ENCODE measurements around the gene PLXNA4. TPM values are rescaled to one million over a fixed set of nuclear protein-coding genes. Genes with fewer than 3 reads are reported as not detected.

The PLXNA4 gene
- total and polyA plus RNA-seq, 2 experiments from 2014 or later: 0.32 TPM; not detected in 1

DNA sequence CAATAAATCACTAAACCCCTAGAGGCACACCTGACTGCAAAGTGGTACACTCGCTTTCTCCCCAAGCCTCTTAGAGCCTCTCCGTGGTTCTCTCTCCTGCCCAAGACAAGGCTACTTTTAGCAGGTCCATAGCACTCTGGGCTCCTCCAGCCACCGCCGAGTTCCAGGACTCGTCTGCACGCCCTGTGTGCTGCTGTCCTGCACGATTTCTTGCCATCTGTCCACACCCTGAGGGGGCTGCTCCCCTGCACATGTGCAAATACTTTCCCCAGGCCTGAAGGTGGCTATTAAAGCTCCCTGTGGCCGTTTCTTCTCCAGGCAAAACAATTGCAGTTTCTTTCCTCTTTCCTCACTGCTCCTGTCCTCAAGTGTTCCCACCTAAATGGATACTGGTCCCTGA, 414.3 kb downstream of the PLXNA4 start:
- TF ChIP-seq EZH2phosphoT487 (IDR thresholded peaks at IDR 0.05; ENCODE audit: insufficient read depth, low read depth): no peak
- H3K27me3 ChIP-seq (replicated peaks; ENCODE audit: insufficient read depth): peaks cover 33% of the 10 kb centered on the region
- in situ Hi-C loops (cut with MboI): no loop called here
- H3F3A ChIP-seq (ENCODE audit: insufficient read depth): no peaks in the 10 kb centered on the region
- H3K9ac ChIP-seq: no peak overlapping the region
- no peak overlapping the region for H2AFZ ChIP-seq
- no peaks in the 10 kb centered on the region for H3K9me2 ChIP-seq (ENCODE audit: insufficient read depth)
- 41 to 43% methylated on average over 8 of the region's 8 CpGs for WGBS, 2 experiments (ENCODE audit: low coverage in 1 of 2, low lambda C conversion rate in 2 of 2, missing lambda C conversion rate in 2 of 2)
- no peak for DNase-seq
- no peaks in the 10 kb centered on the region for H3K79me2 ChIP-seq (ENCODE audit: insufficient read depth)
- H3K9me3 ChIP-seq (ENCODE audit: low read depth): no peaks in the 10 kb centered on the region
- H4K20me1 ChIP-seq (ENCODE audit: insufficient read depth): no peaks in the 10 kb centered on the region
- H3K27ac ChIP-seq: no peak overlapping the region
- no peak overlapping the region for H3K4me3 ChIP-seq
- no peaks in the 10 kb centered on the region for H3K36me3 ChIP-seq (ENCODE audit: low read depth)
- no peak overlapping the region for H3K4me2 ChIP-seq (ENCODE audit: unreplicated experiment)
- H3K4me1 ChIP-seq (ENCODE audit: insufficient read depth): no peaks in the 10 kb centered on the region

DNA sequence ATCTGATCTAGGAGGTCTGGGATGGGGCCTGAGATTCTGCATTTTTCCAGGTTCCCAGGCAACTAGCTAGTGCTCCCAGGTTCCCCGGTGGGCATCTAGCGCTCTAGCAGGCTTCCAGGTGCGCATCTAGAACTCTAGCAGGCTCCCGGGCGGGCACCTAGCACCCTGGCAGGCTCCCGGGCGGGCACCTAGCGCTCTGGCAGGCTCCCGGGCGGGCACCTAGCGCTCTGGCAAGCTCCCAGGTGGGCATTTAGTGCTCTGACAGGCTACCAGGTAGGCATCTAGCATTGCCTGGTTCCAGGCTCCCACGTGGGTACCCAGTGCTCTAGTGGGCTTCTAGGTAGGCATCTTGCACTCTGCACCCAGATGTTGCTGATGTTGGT, 414.7 kb downstream of the PLXNA4 start:
- Histone ChIP-seq H3K9me2 (ENCODE audit: insufficient read depth) (no peaks in the 10 kb centered on the region), H3K4me2 (ENCODE audit: unreplicated experiment) (no peak overlapping the region), H3K27ac (no peak overlapping the region), H3K9ac (no peak overlapping the region), H3K36me3 (ENCODE audit: low read depth) (no peaks in the 10 kb centered on the region), H3K79me2 (ENCODE audit: insufficient read depth) (no peaks in the 10 kb centered on the region), H3K4me1 (ENCODE audit: insufficient read depth) (no peaks in the 10 kb centered on the region), H3K27me3 (replicated peaks; ENCODE audit: insufficient read depth) (peaks cover 33% of the 10 kb centered on the region), H4K20me1 (ENCODE audit: insufficient read depth) (no peaks in the 10 kb centered on the region), H3F3A (ENCODE audit: insufficient read depth) (no peaks in the 10 kb centered on the region), H3K4me3 (no peak overlapping the region), H3K9me3 (ENCODE audit: low read depth) (no peaks in the 10 kb centered on the region), H2AFZ (no peak overlapping the region)
- no peak for DNase-seq
- 74 to 77% methylated on average over 11 to 12 of the region's 12 CpGs for WGBS, 2 experiments (ENCODE audit: low coverage in 1 of 2, low lambda C conversion rate in 2 of 2, missing lambda C conversion rate in 2 of 2)
- TF ChIP-seq EZH2phosphoT487 (IDR thresholded peaks at IDR 0.05; ENCODE audit: insufficient read depth, low read depth): no peak
- TF ChIP-seq EZH2 (IDR thresholded peaks at IDR 0.05; ENCODE audit: insufficient read depth, poor library complexity, severe bottlenecking): no peak
- in situ Hi-C loops (cut with MboI): no loop called here

DNA sequence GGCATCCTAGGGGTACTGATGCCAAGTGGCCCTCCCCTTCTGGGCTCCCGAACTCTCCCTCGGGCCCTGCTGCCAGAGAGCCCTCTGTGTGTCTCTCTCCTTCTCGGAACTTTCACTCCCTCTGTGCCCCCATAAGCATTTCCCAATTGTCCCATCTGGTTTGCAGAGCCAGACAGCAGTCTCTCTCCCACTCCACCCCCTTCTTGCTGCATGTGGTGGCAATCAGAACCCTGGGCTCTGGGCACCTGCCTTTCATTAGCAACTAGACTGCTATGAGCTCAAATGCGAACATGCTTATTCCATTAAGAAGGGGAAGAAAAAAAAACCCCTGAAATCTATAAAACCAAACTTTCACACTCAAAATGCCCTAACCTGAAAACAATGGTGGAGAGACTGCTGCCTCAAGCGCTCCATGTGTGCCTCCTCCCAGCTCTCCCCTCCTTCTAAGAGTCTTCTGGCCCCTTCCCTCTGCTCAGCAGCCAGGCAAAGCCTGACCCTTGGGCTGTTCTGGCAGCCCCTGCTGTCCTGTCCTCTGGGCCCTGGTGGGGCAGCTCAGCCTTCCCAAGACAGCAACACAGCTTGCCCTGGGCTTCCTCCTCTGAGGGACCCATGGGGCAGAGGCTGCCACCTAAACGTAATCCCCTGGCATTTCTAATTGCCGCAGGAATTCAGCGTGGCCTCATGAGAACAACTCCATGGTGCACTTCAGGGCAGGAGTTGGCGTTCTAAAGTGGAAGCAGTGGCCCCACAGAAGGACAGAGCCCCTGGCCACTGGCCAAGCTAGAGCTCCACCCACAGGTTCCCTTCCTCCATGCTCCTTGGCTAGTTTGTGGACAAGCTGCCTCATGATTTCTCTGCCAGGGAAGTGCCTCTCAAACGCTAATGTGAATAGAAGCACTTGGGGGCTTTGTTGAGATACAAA, 415.4 kb downstream of the PLXNA4 start:
- DNase-seq: peak; percentile 28
- H3K4me1 ChIP-seq (ENCODE audit: insufficient read depth): no peaks in the 10 kb centered on the region
- 6 to 9% methylated on average over 10 of the region's 10 CpGs for WGBS, 2 experiments (ENCODE audit: low coverage in 1 of 2, low lambda C conversion rate in 2 of 2, missing lambda C conversion rate in 2 of 2)
- H3K27me3 ChIP-seq (replicated peaks; ENCODE audit: insufficient read depth): peaks cover 33% of the 10 kb centered on the region
- no peaks in the 10 kb centered on the region for H3K9me3 ChIP-seq (ENCODE audit: low read depth)
- H3K36me3 ChIP-seq (ENCODE audit: low read depth): no peaks in the 10 kb centered on the region
- H3K4me2 ChIP-seq (ENCODE audit: unreplicated experiment): no peak overlapping the region
- H4K20me1 ChIP-seq (ENCODE audit: insufficient read depth): no peaks in the 10 kb centered on the region
- no peaks in the 10 kb centered on the region for H3K79me2 ChIP-seq (ENCODE audit: insufficient read depth)
- no peak overlapping the region for H3K4me3 ChIP-seq
- no peaks in the 10 kb centered on the region for H3K9me2 ChIP-seq (ENCODE audit: insufficient read depth)
- in situ Hi-C loops (cut with MboI): no loop called here
- no peak for TF ChIP-seq EZH2phosphoT487 (IDR thresholded peaks at IDR 0.05; ENCODE audit: insufficient read depth, low read depth)
- TF ChIP-seq EZH2 (IDR thresholded peaks at IDR 0.05; ENCODE audit: insufficient read depth, poor library complexity, severe bottlenecking): no peak
- no peak overlapping the region for H3K27ac ChIP-seq
- H2AFZ ChIP-seq: no peak overlapping the region
- H3K9ac ChIP-seq: no peak overlapping the region
- H3F3A ChIP-seq (ENCODE audit: insufficient read depth): no peaks in the 10 kb centered on the region

DNA sequence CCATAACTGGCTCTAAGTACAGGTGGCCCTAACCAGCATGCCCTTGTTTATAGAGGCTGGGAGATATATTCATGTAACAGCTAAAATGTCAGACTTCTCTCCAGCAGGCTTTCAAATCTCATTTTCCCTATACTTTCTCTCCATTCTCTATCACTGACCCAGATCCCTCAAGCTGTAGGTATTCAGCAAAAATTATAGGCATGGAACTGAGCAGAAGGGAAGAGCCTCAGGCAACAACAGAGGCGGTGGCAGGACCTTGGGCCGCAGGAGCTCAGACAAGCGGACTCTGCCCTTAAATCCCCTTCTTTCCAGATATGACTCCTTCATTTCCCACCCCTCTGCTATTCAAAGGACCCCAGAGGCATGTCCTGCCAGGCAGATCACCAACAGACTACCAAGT, 417.4 kb downstream of the PLXNA4 start:
- TF ChIP-seq EZH2 (IDR thresholded peaks at IDR 0.05; ENCODE audit: insufficient read depth, poor library complexity, severe bottlenecking) (no peak), EZH2phosphoT487 (IDR thresholded peaks at IDR 0.05; ENCODE audit: insufficient read depth, low read depth) (no peak)
- Histone ChIP-seq H3K9me3 (ENCODE audit: low read depth) (no peaks in the 10 kb centered on the region), H3K27ac (no peak overlapping the region)

More for the DNA sequence above, 417.4 kb downstream of the PLXNA4 start:
- no peaks in the 10 kb centered on the region for H3K9me2 ChIP-seq (ENCODE audit: insufficient read depth)
- WGBS, 2 experiments (ENCODE audit: low coverage in 1 of 2, low lambda C conversion rate in 2 of 2, missing lambda C conversion rate in 2 of 2): 84% methylated on average over 3 of the region's 3 CpGs
- no peak overlapping the region for H3K4me3 ChIP-seq
- H2AFZ ChIP-seq: no peak overlapping the region
- H4K20me1 ChIP-seq (ENCODE audit: insufficient read depth): no peaks in the 10 kb centered on the region
- DNase-seq: no peak
- no peak overlapping the region for H3K4me2 ChIP-seq (ENCODE audit: unreplicated experiment)
- in situ Hi-C loops (cut with MboI): no loop called here
- no peaks in the 10 kb centered on the region for H3K79me2 ChIP-seq (ENCODE audit: insufficient read depth)
- no peaks in the 10 kb centered on the region for H3K36me3 ChIP-seq (ENCODE audit: low read depth)
- H3K27me3 ChIP-seq (replicated peaks; ENCODE audit: insufficient read depth): peaks cover 33% of the 10 kb centered on the region
- no peaks in the 10 kb centered on the region for H3F3A ChIP-seq (ENCODE audit: insufficient read depth)
- H3K9ac ChIP-seq: no peak overlapping the region
- H3K4me1 ChIP-seq (ENCODE audit: insufficient read depth): no peaks in the 10 kb centered on the region

Data from GM23248 (cell line).